ENCODE results near the gene KLHDC9.

KLHDC9 gene

DNA sequence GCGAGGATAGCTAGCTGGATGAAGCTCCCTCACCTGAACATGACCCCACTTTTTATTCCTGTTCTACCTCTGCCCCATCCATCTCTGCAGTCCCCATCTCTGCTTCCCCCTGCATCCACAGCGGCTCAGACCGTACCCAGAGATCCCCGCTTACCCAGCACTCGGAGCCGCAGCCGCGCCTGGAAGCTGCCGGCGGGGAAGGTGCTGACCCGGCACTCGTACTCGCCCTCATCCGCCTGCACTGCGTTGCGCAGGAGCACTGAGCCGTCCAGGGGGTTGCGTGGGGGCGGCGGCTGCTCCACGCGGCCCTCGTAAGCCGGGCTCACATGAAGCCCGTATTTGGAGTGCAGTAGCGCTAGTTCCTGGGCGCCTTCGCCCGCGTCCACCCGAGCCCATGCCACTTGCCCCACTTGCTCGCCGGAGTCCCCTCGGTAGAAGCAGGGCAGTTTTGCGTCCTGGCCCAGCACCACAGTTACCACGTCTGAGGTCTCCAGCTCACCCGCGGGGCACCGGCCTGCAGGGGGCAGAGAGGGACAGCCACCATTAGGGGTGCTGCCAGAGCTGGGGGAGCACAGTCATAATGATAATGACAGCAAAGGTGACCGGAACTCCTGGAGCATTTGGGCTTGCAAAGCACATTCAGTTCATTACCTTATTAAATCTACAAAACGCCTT, 18.6 kb upstream of the KLHDC9 start:
- H3K4me1 ChIP-seq, result peaks cover 0 to 16% (median 0%) of the 10 kb centered on the region in 4 donors
- no peak overlapping the region for H3K4me3 ChIP-seq
- no peak overlapping the region for H3K27ac ChIP-seq
- no peaks in the 10 kb centered on the region for H3K9me3 ChIP-seq
- H3K27me3 ChIP-seq, result peaks cover 0 to 4% of the 10 kb centered on the region in 2 donors
- TF ChIP-seq, protein P1, sequence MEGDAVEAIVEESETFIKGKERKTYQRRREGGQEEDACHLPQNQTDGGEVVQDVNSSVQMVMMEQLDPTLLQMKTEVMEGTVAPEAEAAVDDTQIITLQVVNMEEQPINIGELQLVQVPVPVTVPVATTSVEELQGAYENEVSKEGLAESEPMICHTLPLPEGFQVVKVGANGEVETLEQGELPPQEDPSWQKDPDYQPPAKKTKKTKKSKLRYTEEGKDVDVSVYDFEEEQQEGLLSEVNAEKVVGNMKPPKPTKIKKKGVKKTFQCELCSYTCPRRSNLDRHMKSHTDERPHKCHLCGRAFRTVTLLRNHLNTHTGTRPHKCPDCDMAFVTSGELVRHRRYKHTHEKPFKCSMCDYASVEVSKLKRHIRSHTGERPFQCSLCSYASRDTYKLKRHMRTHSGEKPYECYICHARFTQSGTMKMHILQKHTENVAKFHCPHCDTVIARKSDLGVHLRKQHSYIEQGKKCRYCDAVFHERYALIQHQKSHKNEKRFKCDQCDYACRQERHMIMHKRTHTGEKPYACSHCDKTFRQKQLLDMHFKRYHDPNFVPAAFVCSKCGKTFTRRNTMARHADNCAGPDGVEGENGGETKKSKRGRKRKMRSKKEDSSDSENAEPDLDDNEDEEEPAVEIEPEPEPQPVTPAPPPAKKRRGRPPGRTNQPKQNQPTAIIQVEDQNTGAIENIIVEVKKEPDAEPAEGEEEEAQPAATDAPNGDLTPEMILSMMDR (IDR thresholded peaks at IDR 0.05), result no peak
- no peak for DNase-seq
- H3K36me3 ChIP-seq, result no peaks in the 10 kb centered on the region
- intact Hi-C loops (cut with DNase I; ENCODE audit: low total_unique reads), result no loop called here

DNA sequence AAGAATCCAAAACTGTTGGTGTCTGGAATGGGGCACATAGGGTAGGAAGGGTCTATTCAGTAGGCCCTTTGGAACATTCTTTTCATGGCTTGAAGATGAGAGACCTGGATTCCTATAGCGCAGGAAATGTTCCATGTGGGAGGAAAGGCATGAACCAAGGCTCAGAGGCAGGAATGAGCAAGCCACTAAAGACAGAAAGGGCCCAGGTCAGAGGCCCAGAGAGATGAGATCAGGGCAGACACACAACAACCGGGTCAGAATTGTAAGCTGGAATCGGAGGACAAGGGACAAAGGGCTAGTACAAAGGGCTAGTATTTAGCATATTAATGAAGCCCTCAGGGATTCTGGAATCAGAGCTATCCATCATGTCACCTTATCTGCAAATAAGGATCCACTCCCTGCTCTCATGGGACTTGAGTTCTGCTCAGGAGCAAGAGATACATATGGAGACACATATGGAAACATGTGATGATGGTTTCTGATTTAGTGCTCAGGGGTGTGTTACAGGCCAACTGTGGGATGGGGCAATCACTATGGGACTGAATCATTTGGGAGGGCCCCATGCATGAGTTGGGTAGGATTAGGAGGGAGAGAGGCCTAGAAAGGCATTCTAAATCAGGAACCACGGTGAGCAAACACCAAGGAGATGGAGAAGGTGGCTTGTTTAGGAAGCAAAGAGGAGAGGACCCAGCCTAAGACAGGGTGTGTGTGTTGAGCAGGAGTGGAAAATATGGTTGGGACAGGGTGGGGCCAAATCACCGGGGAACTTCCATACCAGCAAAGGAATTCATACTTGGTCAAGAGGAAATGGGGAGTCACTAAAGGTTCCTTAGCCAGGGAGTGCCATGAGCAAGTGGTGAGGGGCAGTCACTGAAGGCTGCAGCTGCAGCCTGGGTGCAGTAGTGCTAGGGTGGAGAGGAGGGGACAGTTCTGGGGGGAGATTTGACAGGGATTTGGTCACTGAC, 17.4 kb upstream of the KLHDC9 start:
- peaks cover 0 to 16% (median 0%) of the 10 kb centered on the region in 4 donors for H3K4me1 ChIP-seq
- H3K9me3 ChIP-seq, result no peaks in the 10 kb centered on the region
- intact Hi-C loops (cut with DNase I; ENCODE audit: low total_unique reads), result no loop called here
- H3K27me3 ChIP-seq, result peaks cover 0 to 4% of the 10 kb centered on the region in 2 donors
- no peak overlapping the region for H3K4me3 ChIP-seq
- no peaks in the 10 kb centered on the region for H3K36me3 ChIP-seq
- DNase-seq, result no peak
- H3K27ac ChIP-seq, result no peak overlapping the region
- TF ChIP-seq, protein P1 (IDR thresholded peaks at IDR 0.05), result no peak

- H3K4me3 ChIP-seq, result no peak overlapping the region
- H3K4me1 ChIP-seq, result peaks cover 0 to 16% (median 0%) of the 10 kb centered on the region in 4 donors
- TF ChIP-seq, protein P1 (IDR thresholded peaks at IDR 0.05), result no peak
- H3K27ac ChIP-seq, result no peak overlapping the region
- H3K9me3 ChIP-seq, result no peaks in the 10 kb centered on the region
- no peak for DNase-seq
- intact Hi-C loops (cut with DNase I; ENCODE audit: low total_unique reads), result no loop called here
- H3K36me3 ChIP-seq, result no peaks in the 10 kb centered on the region
- H3K27me3 ChIP-seq, result peaks cover 0 to 9% of the 10 kb centered on the region in 2 donors
Observed at GRCh38 chr1:161081519-161081918, 16.6 kb upstream of the KLHDC9 start.

DNA sequence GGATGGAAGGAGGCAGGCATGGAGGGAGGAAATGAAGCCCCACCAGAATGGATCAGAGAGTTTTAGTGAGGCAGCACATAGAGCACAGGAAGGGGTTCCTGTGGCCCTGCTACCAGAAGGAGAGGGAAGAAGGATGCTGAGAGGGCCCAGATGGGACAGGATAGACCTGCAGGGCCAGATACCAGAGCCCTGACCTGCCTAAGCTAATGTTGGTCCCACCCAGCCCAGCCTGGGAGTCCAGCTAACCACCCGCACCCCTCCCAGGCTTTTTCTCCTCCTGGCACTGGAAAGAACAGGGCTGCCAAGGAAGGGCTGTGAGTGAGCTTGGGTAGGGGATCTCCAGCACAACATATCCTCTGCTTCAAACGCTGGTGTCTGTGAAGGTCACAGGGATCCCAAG, 15.7 kb upstream of the KLHDC9 start:
- intact Hi-C loops (cut with DNase I; ENCODE audit: low total_unique reads), result no loop called here
- Histone ChIP-seq H3K27ac (no peak overlapping the region), H3K9me3 (no peaks in the 10 kb centered on the region), H3K4me1 (peaks cover 0 to 16% (median 0%) of the 10 kb centered on the region in 4 donors), H3K27me3 (peaks cover 0 to 15% of the 10 kb centered on the region in 2 donors), H3K4me3 (no peak overlapping the region), H3K36me3 (no peaks in the 10 kb centered on the region)
- DNase-seq, result no peak
- TF ChIP-seq, protein P1 (IDR thresholded peaks at IDR 0.05), result no peak

GRCh38 chr1:161082996-161083747, 15.0 kb upstream of the KLHDC9 start:
- TF ChIP-seq, protein P1 (IDR thresholded peaks at IDR 0.05), result no peak
- H3K27me3 ChIP-seq, result peaks cover 0 to 22% of the 10 kb centered on the region in 2 donors
- H3K36me3 ChIP-seq, result no peaks in the 10 kb centered on the region
- H3K27ac ChIP-seq, result no peak overlapping the region
- intact Hi-C loops (cut with DNase I; ENCODE audit: low total_unique reads), result no loop called here
- H3K4me3 ChIP-seq, result no peak overlapping the region
- no peaks in the 10 kb centered on the region for H3K9me3 ChIP-seq
- peaks cover 0 to 16% (median 0%) of the 10 kb centered on the region in 4 donors for H3K4me1 ChIP-seq
- peak; percentile 84 to 87 for DNase-seq
